Mucosa of descending colon (tissue), 3 donors: ENCODE results near the gene CMC2. TPM values are rescaled to one million over a fixed set of nuclear protein-coding genes. Genes with fewer than 3 reads are reported as not detected.

Source experiments
- ATAC-seq: fragments of 200-7000 bp; cut with Tn5 transposase; one replicate; pipeline ENCODE4 v1.9.1; 2020; ENCODE audit warnings: mild to moderate bottlenecking, moderate library complexity
- DNase-seq, 3 donors: peaks; one replicate each; pipeline ENCODE4 v3.0.0-alpha.2; 2020
- H3K36me3 ChIP-seq: fragments of 200-600 bp; one replicate; pipeline ENCODE4 v1.8.0; 2021; ENCODE audit warnings: low read depth, mild to moderate bottlenecking
- H3K4me1 ChIP-seq: fragments of 200-600 bp; one replicate; pipeline ENCODE4 v1.8.0; 2021; ENCODE audit warnings: low read depth, mild to moderate bottlenecking
- H3K4me3 ChIP-seq: fragments of 200-600 bp; one replicate; pipeline ENCODE4 v1.8.0; 2021; ENCODE audit warnings: mild to moderate bottlenecking
- H3K9me3 ChIP-seq: fragments of 200-600 bp; one replicate; pipeline ENCODE4 v1.8.0; 2021; ENCODE audit warnings: mild to moderate bottlenecking
- CTCF ChIP-seq: fragments of 200-600 bp; IDR thresholded peaks from one replicate; pipeline ENCODE4 v1.8.0; 2022; ENCODE audit warnings: antibody characterized with exemption, mild to moderate bottlenecking
- intact Hi-C, 2 donors: fragments of 100-400 bp; cut with DNase I in 1 of 2; cut with micrococcal nuclease in 1 of 2; formaldehyde crosslinking; loops; one replicate each; pipeline versions ENCODE4 v1.11.0 to v1.11.1; 2022; cut with DNase I, micrococcal nuclease
- total RNA-seq, 3 donors: library from RNA; stranded (reverse); fragmentation: NEBNext Ultra II Directional in 2 of 3; extraction: Animal tissue kit (Norgen Biotek cat#: 25700) in 2 of 3; gene quantifications; one replicate each; pipeline versions ENCODE4 v1.2.1 to v1.2.4, GENCODE V29; 2021 to 2023
- donor health status: DM: no; HTN: no; CAD: no; lungs with moderate emphysema.
- donor health status: DM: no; HTN: no; CAD: no.
- donor health status: DM: no; HTN: yes; CAD: no.

Gene CMC2
- total RNA-seq, 3 donors from 2014 or later, result 42.1 to 52.7 (median 51.9) TPM

GRCh38 chr16:80924372-80924978 is 82.2 kb downstream of the CMC2 start:
- Histone ChIP-seq H3K4me1 (no peaks in the 10 kb centered on the region), H3K36me3 (no peaks in the 10 kb centered on the region), H3K4me3 (no peak overlapping the region), H3K9me3 (no peaks in the 10 kb centered on the region)
- TF ChIP-seq CTCF, result no peak
- intact Hi-C loops, result no loop called here
- peak in 2 of 3 donors; percentile 68 to 85 for DNase-seq
- peak; percentile 66 for ATAC-seq

- Histone ChIP-seq H3K36me3 (no peaks in the 10 kb centered on the region), H3K9me3 (no peaks in the 10 kb centered on the region), H3K4me1 (no peaks in the 10 kb centered on the region), H3K4me3 (no peak overlapping the region)
- no peak for TF ChIP-seq CTCF
- intact Hi-C loops, result no loop called here
- no peak for DNase-seq
- no peak for ATAC-seq
These were observed 83.3 kb downstream of the CMC2 start for GRCh38 chr16:80923356-80923755.

Other genes starting within 250 kb of the CMC2 start
- gene CDYL2, start 202.3 kb downstream of the CMC2 start, total RNA-seq, result 1 to 10 TPM; 6.3 to 8.9 (median 7.5) TPM
- gene CENPN, start 329 bp upstream of the CMC2 start, total RNA-seq, result 10 to 100 TPM in 1 of 3 donors, 1 to 10 TPM in 2; 7.1 to 13.4 (median 7.6) TPM
- gene ATMIN, start 29.0 kb upstream of the CMC2 start, total RNA-seq, result 10 to 100 TPM; 27.3 to 34.0 (median 31.4) TPM
- 1 to 10 TPM in 1 of 3 donors, under 1 TPM in 2; 0.39 to 1.6 (median 0.58) TPM for gene C16orf46, start 70.4 kb upstream of the CMC2 start, total RNA-seq
- gene GCSH, start 89.5 kb upstream of the CMC2 start, total RNA-seq, result 10 to 100 TPM; 14.2 to 18.3 (median 18.0) TPM
- gene BCO1, start 231.8 kb upstream of the CMC2 start, total RNA-seq, result 1 to 10 TPM; 2.2 to 6.5 (median 4.5) TPM